Muscle of back (tissue), 11 donors: ENCODE data around the gene HPCAL4. TPM values are rescaled to one million over a fixed set of nuclear protein-coding genes. Genes with fewer than 3 reads are reported as not detected.

Experiments
- DNase-seq, 3 donors: peaks; one replicate each; pipeline versions ENCODE4 v3.0.0 to v3.0.0-alpha.2; 2013
- polyA plus RNA-seq, 10 donors: library from polyadenylated mRNA; unstranded; fragments of 120-200 nt; gene quantifications; one replicate each; pipeline ENCODE4 v1.2.1, GENCODE V29; 2013; ENCODE audit not compliant: insufficient read length in 10 of 10

Gene HPCAL4
- polyA plus RNA-seq, 10 donors, result 0.52 to 2.0 (median 1.5) TPM

DNA sequence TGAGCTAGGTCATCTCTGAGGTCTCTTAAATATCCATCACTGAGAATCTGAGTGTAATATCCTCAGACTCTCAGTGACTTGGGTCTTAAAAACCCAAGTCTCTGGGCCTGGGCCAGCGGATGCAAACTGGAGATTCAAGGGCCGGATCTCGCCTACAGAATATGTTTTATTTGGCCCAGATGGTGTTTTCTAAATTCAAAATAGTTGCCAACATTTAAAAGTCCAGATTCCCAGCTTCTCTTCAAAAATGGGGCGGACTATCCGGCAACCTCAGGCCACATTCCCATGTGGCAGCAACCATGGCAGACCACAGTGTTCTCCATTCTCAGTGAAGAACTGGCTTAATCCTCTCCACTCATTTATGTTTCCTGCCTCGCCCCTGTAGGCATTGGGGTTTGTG lies 39.1 kb downstream of the HPCAL4 start:
- no peak for DNase-seq

DNA sequence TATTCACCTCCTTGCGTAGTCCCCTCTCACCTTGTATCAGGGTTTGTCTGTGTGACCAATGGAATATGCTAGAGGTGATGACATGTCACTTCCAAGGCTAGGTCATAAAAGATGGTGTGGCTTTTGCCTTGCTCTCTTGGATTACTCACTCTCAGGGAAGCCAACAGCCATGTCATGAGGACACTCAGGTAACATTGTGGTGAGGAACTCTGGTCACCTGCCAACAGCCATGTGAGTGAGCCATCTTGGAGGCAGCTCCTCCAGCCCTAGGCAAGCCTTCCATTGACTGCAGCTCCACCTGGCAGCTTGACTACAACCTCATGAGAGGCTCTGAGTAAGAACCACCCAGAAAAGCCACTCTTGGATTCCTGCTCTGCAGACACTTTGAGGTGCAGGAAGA lies 40.8 kb downstream of the HPCAL4 start:
- DNase-seq, result no peak

DNA sequence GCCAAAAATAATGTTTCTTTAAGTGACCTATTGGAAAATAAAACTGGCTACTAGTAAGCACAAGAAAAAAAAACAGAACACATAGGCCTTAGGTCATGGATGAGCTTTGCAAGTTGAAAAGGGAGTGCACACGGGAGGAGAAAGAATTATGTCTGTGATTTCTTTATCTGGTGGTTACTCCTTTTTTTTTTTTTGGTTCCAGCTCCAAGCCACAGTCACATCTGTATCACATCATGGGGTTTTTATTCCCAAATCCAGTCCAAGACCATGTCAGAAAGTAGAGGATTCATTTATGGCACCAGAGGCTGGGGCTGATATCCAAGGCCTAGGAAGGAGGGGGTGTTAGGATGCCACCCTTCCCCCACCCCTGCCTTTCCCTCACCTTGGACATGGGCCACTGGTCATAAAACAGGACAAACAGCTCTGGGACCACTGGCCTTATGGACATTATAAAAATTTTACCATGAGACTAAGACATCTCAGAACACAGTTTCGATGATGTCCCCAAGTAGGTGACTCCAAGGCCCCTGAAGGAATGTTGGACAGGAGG lies 41.5 kb downstream of the HPCAL4 start:
- DNase-seq, result no peak

DNA sequence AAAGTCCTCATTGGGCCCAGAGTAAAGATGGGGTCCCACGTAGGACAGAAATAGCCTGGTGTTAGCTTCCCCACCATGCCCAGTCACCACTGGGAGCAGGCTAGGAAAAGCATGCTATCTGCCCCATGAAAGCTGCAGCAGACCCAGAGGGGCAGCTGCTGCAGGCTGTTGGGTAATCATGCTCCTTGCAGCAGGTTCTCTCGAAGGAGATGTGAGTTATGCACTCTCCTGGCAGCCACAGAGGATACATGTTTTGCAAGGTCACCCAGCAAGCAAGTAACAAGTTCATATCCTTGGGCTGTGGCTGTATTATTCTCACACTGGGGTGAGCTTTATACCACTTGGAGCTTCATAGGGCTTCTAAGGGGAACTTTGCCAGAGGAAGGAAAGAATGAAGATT lies 42.7 kb downstream of the HPCAL4 start:
- no peak for DNase-seq

DNA sequence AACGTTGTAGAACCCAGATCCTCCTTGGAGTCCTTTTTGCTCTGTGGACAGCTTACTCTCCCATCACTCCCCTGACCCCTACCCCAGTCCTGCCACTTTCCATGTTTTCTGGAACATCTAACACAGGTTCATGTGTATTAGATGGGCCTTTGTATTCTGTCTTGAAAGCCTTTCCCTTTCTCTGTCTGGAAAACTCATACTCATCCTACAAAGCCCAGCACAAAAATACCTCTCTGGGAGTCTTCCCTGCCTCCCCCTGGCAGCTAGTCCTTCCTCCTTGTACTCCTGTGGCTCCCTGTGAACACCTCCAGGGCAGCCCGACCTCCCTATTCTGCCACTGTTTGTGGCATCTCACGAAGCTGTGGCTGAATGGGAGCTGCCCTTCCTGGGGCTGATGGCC lies 44.0 kb downstream of the HPCAL4 start:
- no peak for DNase-seq

DNA sequence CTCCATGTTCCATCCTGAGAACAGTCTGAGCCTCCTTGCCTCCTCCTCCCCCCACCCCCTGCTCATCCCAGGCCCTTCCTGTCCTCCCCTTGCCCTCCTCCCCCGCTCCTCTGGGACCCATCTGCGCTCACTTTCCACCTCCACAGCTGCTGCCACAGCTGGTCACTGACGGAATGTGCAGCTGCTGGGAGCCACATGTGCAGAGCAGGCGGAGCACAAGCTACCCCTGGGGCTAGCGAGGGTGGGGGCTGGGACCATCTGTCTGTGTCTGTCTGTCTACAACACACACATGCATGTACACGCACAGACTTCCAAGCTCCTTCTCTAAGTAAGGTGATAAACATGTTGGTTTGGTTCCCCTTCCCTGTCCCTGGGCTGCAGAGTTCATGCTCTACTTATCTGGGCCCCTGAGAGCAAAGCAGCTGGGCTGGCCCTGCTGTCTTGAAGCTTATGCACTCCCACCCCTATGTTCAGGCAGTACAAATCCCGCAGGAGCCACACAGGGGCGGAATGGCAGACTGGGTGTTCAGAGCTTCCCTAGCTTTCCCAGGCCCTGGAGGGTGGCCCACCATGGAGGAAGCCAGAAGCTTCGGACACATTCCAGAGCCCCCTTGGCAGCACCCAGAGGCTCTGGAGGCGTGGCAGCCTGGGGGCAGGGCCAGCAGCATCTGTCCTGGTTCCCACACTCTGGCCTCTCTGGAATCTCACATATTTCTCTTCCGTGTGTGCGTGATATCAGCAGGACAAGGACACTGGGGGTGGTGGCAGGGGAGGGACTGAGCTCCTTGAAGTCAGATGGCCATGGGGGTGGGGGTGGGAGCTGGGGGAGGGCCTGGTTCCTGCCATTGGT lies 44.8 kb downstream of the HPCAL4 start:
- DNase-seq, result peak; percentile 85 to 96 (median 88)

DNA sequence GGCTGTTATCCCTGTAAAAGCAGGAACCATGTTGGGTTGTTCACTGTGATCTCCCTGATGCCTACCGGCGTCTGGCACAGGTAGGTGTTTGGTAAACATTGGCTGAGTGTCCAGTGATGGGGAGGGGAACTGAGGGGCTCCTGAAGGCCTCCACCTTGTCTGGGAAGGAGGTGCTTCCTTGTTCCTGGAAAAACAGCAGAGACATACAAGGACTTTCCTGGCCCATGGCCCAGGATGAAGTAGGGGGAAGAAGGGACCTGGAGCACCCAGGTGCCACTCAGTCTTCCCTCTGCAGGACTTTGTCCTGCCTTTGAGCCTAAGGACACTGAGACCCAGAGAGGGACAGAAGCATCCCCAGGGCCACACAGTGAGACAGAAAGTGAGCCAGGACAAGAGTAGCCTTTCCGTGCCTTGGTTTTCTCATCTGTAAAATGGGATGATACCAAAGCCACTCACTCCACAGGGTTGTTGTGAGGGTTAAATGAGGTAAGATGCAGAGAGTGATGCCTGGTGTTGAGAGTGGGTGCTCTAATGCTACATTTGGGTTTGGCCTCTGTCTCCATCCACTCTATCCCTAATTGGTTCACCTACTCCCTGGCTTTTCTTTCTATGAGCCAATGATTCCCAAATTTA lies 45.7 kb downstream of the HPCAL4 start:
- no peak for DNase-seq

DNA sequence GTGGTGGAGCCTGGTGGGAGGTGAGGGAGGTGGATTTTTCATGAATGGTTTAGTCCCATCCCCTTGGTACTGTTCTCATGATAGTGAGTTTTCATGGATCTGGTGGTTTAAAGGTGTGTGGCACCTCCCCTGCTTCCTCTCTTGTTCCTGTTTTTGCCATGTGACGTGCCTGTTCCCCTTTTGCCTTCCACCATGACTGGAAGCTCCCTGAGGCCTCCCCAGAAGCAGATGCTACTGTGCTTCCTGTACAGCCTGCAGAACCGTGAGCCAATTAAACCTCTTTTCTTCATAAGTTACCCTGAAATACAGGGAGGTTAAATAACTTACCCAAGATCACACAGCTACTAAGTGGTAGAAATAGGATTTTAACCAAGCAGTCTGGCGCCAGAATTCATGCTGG lies 47.5 kb downstream of the HPCAL4 start:
- no peak for DNase-seq

DNA sequence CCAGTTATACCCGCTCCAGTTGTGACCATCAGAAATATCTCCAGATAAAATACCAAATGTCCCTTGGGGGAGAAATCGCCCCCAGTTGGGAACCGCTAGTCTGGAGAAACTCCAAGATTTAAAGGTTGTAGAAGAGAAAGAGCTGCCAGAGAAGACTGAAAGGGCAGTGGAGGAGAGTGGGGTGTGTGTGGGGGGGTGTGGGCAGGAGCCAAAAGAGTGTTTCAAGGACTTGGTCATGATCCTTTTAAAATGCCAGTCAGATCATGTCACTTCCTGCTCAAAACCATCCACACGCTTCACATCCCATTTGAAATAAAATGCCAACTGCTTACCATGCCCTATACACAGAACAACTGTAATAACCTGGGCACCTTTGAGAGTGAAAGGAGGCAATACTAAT lies 48.4 kb downstream of the HPCAL4 start:
- no peak for DNase-seq

DNA sequence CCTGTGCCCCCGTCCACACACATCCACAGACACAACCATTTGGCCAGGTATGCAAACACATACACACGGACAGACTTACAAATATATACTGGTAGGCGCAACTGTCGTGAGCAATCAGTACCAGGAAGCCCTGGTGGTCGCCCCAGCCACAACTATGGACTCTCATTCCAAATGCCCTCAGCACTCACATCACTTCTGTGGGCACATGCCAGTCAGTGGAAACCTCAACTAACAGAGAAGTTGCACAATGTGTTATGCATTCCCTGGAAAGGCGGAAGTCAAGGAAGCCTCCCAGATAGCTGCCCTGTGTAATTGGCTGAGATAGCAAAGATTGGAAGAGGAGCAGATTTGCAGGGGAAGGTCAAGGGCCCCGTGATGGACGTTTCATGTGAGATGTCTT lies 50.4 kb downstream of the HPCAL4 start:
- DNase-seq, result no peak

DNA sequence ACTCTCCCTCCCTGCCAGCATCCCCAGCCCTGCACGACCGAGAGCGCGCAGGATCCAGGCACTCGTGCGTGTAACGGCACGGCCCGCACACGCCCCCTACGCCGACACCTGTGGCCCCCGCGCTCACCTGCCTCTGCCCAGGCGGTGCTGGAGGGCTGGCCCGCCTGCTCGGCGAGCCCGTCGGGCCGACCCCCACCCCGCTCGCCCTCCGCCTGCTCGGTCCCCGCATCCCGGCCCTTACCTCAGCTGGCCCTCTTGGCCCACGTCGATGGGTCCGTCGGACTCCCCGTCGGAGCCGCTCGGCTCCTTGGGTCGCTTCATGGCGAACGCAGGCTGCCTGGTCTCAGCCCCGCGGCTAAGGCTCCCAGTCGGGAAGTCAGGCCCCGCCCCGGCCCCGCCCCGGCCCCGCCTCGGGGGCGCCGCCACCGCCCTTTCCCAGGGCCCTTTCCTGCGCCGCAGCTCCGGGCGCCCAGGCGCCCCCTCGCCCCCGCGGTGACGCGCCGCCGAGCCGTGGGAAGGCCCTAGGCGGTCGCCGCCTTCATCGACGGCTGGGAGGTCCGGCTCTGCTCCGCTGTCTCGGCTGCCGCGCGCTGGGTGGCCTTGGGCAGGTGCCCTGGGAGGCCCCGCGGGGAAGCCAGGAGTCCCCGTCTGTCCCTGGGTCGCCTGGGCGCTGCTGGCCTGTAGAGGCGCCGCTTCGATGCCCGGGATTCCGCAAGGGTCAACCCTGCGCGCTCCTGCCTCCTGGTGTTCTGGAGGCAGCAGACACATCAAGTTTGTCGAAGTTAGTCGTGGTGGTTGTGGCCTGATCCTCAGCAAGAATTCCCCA lies 51.7 kb downstream of the HPCAL4 start, which contains the start of gene HEYL:
TSS of gene HEYL (minus strand) at position 339 of the 826 bp plus-strand sequence. CDS start at position 321, 18 bp downstream.
- DNase-seq, result peak; percentile 47 to 86 (median 53)

DNA sequence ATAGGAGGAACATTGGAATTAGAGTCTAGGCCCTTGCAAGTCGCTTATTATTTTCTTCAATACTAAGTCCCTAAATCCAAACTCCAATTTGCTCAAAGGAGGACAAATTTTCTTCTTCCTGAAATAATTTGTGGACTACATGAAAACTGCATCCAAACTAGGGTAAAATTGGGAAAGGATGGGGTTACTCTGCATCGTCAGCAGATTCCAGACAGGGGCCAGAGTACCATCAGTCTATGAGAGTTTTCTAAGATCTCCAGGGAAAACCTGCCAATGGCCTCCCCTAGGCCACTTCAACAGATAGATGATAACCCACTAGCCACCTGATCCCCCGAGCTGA lies 52.3 kb downstream of the HPCAL4 start:
- no peak for DNase-seq

DNA sequence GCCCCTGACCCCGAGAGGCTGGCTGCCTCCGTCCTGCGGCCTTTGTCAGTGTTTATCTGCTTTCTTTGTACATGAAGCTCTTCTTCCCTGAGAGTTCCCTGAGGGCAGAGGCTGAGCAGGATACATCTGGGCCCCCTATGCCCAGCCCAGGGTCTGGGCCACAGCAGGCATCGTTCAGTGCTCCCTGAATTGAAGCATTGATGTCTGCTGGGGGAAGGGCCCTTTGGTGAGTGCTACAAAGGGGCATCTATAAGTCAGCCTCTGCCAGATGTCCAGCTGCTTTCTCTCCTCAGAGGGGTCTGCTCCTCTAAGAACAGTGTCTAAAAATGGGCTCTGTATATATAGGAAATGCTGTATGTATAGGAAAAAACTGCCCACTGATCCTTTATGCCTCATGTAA lies 53.9 kb downstream of the HPCAL4 start:
- no peak for DNase-seq

DNA sequence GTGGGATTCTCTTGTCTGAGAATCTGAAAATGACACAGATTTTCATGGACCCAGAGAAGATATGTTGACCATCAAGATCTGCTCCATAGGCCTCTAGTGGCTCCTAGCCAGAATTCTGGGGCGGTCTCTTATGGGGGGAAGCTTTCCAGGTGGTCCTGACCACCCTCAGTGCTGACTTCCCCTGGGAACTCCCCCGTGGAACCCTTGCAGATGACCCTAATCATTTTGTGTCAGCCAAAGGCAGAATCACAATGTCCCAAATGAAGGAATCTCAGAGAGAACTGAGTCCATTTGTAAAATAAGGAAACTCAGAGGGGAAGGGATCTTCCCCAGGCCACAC lies 55.4 kb downstream of the HPCAL4 start:
- no peak for DNase-seq

DNA sequence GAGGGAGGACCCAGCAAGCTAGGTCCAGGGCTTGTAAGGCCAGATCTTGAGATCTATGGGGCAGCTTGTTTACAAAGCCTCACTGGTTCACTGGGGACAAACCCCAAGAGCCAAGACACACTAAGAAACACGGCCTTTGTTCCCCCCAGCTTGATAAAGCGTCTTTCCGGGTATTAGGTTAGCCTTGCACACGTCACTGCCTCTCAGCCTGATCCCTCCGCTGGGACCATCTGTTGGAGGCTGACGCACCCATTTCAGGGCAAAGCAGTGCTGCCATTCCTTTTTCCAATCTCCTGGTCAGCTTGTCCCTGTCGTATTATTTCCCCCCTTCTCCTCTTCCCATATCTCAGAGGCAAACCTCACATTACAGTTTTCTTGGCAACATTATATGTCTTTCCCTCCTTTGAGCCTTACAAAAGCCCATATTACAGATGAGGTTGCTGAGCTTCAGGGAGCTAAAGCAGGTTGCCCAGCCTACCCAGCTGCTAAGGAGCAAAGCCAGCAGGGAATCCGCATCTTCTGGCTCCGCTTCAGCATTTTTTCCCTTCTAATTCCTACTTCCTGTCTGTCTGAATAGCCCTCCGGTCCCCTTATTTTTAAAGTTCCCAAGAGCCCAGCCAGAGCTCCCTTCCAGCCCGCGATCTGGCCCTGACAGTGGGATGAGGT lies 55.9 kb downstream of the HPCAL4 start:
- peak in 1 of 3 donors; percentile 57 for DNase-seq

DNA sequence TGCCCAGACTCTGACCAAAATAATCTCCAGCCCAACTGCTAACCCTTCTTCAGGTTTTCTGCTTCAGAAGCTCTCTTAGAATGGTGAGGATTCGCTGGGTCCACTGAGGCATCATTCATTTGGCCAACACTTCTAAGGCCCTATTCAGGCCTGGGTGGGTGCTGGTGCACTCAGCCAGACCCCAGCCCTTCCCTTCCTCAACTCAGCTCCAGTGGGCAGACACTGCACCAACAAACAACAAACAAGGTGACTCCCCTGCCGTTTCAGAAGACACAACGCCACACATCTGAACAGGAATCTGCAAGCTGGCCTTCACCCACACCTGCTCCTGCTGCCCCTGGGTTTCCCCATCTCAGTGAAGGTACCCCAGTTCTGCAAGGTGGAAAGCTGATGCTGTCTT lies 57.8 kb downstream of the HPCAL4 start:
- no peak for DNase-seq

DNA sequence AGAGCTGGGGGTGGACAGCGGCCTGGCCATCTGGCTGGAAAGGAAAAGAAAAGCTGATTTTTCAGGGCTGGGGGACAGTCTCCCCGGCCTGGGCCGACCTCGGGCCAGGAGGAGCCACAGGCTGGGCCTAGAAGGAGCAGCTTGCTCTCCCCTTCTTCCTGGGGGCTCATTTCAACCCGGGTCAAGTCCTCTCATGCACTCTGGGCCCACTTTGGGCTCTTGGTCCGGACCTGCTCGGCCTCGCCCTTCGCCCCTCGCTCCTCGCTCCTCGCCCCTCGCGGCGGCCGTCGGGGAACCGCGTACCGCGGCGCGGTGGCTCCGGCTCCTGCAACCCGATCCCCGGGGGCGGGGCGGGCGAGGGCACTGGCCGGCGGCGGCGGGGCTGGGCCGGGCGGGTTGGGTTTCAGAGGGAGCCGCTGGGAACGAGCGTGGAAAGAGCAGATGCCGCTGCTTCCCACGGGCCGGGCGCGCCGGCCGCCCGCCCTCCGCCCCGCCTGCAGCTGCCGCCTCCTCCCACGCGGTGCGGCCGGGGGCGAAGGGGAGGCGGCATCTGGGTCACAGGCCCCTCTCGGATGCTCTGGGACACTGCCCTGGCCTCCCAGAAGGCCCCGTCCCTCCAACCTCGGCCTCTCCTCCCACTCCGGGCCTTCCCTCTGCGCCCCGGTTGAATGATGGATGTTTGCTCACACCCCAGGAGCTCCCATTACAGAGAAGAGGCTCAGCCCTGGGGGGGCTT lies 58.4 kb downstream of the HPCAL4 start:
- peak; percentile 63 to 83 (median 65) for DNase-seq

DNA sequence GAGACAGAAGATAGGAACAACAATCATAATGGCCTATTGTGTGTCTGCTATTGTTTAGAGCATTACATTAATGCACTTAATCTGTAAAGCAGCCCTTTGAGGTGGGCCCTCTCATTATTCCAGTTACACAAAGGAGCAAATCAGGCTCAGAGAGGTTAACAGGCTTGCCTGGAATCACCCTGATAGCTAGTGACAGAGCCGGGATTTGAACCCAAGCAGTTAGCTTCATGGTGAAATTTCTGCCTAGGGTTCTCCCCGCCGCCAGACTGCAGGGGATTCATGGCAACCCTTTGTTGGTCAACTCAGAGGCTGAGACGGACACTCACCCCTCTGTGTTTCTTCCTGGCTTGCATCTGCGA lies 58.9 kb downstream of the HPCAL4 start:
- no peak for DNase-seq

DNA sequence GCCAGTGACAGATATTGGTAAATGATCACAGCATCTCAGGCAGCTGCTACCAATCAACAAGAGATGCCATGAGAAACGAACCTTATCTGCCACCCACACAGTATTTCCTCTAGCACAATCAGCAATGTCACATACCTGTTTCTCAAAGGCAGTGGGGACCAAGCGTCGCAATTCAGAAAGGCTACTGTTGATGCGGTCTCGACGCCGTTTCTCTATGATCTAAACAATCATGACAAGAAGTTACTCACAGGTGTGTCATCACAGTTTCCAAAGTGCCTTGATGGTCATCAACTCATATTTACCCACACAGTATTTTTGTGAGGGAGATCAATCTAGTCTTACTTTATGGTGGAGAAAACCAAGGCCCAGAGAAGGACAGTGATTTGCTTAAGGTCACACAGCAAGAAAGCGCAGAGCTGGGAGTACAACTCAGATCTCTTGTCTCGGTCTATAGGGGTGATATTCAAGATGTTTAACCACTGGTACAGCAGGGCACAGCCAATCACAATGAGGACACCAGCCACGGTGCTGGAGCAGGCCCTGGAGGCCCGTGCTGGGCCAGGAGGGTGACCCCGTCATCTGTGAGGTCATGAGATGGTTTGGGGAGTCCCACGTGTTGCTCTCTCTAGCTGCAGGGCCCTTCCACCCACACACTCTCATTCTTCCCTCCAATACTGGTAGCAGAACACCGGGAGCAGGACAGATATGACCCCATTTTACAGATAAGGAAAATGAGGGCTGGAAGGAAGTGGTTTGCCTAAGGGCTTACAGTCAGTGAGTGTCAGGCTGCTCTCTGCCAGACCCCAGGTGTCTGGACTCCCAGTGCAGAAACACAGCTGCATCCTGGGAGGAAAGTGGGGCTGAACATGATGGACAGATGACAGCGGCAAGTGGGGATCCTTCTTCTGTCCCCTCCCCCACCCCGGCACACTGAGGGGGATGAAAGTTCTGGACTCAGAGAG lies 59.6 kb downstream of the HPCAL4 start:
- DNase-seq, result no peak

DNA sequence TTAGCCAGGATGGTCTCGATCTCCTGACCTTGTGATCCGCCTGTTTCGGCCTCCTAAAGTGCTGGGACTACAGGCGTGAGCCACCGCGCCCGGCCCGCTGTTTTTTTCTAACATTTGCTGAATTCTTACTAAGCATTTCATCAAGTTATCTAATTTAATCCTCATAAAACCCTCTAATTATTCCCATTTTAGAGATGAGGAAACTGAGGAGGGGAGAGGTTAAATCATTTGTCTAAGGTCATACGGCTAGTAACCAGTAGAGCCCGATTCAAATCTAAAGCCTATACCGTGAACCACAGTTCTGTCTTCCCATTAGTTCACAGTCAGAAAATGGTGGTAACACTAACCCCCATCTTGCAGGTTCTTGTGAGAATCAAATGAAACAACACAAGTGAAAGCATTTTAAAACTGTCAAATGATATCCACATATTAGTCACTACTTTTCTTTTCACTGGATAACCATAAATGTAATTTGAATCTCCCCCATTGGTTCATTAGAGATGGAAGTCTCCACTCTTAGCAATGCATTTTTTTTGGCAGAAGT lies 62.4 kb downstream of the HPCAL4 start:
- no peak for DNase-seq
